Activated CD4-positive, alpha-beta T cell treated with anti-CD3 and anti-CD28 coated beads for 24 hours (primary cell): ENCODE data around the gene NPBWR2.
"Not testable (repeated sequence)": the region's sequence is repeated elsewhere in the genome, so short reads cannot be mapped to it uniquely, and the experiment has no call there.

ENCODE experiments used
- DNase-seq, 2 donors: peaks; one replicate each; pipeline ENCODE4 v3.0.0-alpha.2; 2020; ENCODE audit warnings: low read depth in 2 of 2

Gene NPBWR2

DNA sequence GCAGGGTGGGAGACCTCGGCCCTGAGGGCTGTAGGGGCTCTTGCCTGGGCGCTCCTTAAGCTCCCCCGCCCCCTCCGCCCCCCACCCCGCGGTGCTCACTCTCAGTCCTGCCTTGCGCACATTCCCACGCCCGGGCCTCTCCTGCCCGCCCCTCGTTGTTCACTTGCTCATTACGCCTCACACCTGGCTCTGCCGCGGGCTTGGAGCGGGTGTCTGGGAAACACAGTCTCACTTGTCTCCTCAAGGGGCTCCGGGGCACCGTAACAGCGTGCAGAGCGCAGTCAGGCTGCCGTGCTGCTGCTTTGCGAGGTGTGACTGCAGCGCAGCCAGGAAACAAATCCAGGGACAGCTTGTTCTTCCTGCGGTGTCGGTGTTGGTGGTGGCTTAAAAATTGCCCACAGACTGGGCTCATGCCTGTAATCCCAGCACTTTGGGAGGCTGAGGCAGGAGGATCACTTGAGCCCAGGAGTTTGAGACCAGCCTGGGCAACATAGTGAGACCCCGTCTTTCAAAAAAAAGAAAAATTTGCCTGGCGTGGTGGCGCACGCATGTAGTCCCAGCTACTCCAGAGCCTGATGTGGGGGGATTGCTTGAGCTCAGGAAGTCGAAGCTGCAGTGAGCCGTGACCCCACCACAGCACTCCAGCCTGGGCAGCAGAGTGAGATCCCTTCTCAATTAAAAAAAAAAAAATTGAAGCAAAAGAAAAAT, 4.6 kb downstream of the NPBWR2 start:
- DNase-seq = no peak

DNA sequence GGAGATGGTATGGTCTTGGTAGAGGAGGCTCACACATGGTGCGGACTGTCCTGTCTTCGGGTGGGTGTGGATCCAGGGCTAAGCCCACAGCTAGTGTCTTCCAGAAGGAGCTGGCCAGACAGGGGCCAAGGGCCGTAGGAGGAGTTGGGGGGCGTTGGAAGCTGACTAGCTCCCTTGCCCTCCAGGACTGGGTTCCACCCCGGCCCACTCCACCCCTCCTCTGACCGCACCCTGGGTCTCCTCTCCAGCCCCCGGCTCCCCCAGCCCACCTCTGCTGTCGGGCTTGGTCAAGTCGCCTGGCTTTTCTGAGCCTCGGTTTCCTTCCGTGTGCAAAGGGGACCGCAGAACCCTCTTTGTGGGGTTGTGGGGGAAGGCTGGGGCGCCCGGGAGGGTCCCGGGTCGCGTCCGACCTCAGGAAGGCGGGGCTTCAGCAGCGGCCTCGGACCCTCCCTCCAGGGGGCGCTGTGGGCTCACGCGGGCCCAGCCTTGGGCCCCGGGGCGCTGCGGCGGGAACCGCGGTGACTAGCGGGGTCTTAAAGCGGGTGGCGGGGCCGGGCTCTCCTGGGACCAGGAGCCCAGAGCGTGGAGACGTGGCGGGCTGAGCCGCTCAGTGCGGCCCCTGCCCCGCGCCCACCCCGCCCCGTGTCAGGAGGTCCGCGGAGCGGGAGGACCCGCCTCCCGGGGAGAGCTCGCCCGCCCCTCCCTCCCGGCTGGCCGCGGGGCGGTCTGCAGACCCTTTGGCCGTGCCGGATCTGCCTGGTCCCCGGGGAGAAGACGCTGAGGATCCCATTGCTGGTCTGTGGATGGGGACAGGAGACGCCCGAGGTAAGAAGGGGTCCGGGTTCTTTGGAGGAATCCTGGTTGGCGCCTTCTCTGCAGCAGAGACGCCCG, 5.4 kb downstream of the NPBWR2 start:
- DNase-seq = peak; percentile 60 to 61

DNA sequence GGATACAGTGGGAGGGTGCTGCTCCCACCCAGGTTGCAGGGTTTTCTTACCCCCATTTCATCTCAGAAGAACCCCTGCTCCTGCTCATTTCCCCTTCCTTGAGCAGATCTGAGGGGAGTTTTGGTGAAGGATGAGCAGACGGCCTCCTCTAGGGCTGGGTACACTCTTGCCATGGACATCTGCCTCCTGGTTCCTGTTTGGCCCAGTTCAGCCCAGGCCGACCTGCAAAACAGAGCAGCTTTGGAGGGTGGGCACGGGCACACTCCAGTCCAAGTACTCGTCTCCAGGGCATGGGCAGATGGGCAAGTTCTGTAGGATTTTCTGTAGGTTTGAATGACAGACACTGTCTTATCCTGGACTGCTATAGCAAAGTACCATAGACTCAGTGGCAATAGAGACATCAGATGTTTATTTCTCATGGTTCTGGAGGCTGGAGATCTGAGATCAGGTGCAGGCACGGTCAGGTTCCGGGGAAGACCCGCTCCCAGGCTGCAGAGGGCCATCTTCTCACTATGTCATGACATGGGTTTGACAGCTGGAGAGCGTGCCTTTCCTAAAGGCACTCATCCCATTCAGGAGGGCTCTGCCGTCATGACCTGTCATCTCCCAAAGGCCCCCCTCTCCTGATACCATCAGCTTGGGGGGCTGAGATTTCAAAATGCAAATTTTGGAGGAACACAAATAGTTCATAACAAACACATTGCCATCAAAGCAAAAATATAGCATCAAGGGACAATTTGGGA, 6.2 kb downstream of the NPBWR2 start:
- no peak for DNase-seq

GRCh38 chr20:64100566-64100888, 6.8 kb downstream of the NPBWR2 start:
- no peak for DNase-seq

GRCh38 chr20:64099880-64100565, 7.3 kb downstream of the NPBWR2 start:
- DNase-seq = no peak

- no peak for DNase-seq
Measured at GRCh38 chr20:64099086-64099786, 8.1 kb downstream of the NPBWR2 start.

- DNase-seq = no peak
Measured at GRCh38 chr20:64098471-64099013, 8.8 kb downstream of the NPBWR2 start.

- DNase-seq = no peak
Measured at GRCh38 chr20:64096535-64096934, 10.8 kb downstream of the NPBWR2 start.

DNA sequence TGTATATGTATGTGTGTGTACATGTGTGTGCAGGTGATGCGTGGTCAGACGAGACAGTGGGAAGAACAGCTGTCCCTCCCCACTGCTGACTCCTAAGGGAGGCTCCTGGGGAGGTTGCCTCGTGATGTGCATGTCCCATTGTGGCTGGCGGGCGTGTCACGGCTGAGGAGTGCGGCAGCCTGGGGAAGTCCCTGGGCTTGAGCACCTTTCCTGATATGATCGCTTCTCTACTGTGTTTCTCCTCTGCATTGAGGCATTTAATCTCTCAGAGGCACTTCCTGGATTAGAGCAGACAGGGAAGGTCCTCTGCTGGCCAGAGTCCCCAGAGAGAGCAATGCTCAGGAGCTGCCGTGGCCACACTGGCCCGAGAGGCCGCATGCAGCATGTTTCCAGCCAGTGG, 11.4 kb downstream of the NPBWR2 start:
- DNase-seq = no peak

DNA sequence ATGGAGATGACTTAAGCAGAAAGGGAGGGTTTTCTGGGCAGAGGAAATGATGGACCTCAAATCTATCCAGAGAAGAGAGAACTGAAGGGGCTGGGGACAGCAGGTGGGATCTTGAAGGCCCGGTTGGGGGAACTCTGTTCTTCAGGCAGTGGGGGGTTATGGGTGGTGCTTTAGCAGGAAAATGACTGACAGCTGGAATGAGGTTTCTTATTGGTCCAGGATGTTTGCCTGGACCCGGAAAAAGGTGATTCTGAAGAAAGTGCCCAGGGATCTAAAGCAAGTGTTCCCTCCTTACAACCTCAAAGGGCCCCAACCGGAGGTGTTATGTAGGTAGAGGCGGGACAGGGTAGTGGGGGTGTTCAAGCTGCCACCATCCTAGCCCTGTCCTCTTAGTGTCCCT, 11.9 kb downstream of the NPBWR2 start:
- no peak for DNase-seq

- DNase-seq = no peak
Measured at GRCh38 chr20:64093013-64093503, 14.3 kb downstream of the NPBWR2 start.

- DNase-seq = no peak
Measured at GRCh38 chr20:64092258-64093012, 14.9 kb downstream of the NPBWR2 start.

DNA sequence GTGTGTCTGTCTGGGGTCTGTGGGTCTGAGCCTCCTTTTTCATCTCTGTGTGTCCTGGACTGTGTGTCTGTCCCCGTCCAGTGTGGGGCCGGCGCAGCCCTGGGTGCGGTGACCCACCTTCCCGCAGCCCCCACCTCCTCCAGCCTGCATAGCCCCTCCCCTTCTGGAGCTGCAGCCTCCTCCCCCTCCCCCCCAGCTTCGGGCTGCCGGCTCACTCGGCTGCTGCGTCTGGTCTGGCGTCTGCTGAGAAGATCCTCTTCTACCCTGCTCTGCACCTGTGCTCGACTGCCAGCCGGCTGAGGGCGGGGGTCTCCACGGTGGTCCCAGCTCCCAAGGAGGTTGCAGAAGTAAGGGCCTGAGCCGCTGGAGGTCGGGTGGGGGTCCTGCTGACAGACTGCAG, 15.6 kb downstream of the NPBWR2 start:
- DNase-seq = no peak

GRCh38 chr20:64091340-64091739, 16.0 kb downstream of the NPBWR2 start:
- DNase-seq = no peak

DNA sequence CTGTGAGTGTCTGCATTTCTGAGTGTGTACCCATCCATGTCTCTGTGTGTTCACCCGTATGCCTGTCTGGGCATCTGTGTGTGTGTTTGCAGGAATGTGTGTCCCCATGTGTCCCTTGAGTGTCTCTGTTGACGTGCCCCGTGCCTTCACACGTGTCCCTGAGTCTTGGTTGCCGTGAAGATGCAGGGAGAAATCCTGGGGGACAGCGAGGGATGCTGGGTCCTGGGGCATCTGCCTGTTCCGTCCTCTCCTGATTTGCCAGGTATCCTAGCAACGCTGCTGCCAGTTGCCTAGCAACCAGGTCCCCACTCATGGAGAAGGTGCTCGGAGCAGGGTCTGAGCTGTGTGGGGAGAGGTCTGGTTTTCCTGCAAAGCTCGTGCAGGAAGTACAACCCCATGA, 17.2 kb downstream of the NPBWR2 start:
- no peak for DNase-seq

DNA sequence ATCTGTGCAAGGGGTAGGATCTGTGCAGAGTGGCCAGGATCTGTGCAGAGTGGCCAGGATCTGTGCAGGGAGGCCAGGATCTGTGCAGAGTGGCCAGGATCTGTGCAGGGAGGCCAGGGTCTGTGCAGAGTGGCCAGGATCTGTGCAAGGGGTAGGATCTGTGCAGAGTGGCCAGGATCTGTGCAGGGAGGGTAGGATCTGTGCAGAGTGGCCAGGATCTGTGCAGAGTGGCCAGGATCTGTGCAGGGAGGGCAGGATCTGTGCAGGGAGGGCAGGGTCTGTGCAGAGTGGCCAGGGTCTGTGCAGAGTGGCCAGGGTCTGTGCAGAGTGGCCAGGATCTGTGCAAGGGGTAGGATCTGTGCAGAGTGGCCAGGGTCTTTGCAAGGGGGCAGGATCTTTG, 18.8 kb downstream of the NPBWR2 start:
- not testable (repeated sequence) for DNase-seq

GRCh38 chr20:64087226-64087825, 20.0 kb downstream of the NPBWR2 start:
- DNase-seq = not testable (repeated sequence)

- no peak for DNase-seq
Measured at GRCh38 chr20:64086801-64087200, 20.6 kb downstream of the NPBWR2 start.

DNA sequence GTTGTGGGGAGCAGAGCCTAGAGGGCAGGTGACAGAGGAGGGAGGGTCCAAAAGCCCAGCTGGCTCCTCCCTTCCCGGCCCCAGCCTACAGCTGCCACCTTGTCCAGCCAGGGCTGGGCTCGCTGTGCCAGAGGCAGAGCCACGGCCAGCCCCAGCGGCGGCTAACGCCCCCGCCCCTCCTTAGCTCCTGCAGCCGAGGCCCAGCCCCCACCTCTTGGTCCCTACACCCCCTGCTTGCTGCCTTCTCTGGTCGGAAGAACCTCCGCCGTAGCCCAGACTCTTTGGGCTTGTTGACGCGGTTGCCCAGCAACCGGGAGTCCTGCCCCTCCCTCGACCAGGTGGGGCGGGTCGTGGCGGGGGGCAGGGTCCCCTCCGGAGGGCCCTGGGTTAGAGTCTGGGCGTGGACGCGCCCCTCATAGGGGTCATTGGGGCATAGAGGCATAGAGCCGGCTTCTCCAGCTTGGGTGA, 22.6 kb downstream of the NPBWR2 start:
- no peak for DNase-seq
